Mammary epithelial cell (primary cell): ENCODE measurements around the gene ULK4.

ENCODE experiments used
- CTCF ChIP-seq, 2 donors: IDR thresholded peaks in 1 of 2; conservative IDR thresholded peaks in 1 of 2; 2 replicates each; pipeline ENCODE4 v1.5.1; 2011 to 2012; ENCODE audit warnings: inconsistent platforms in 2 of 2, low read length in 2 of 2, mild to moderate bottlenecking in 2 of 2, control low read depth in 1 of 2, low read depth in 1 of 2; ENCODE audit not compliant: insufficient read depth in 1 of 2; ENCODE audit errors: extremely low read depth in 1 of 2
- EZH2 ChIP-seq: IDR thresholded peaks from 2 replicates; pipeline ENCODE4 v1.6.1; 2012; ENCODE audit warnings: low read length, inconsistent platforms, borderline replicate concordance

GRCh38 chr3:41485484-41485883 is 476.4 kb downstream of the ULK4 start:
- TF ChIP-seq EZH2 (no peak), CTCF (conservative IDR thresholded peaks at IDR 0.05 in 1 of 2, IDR thresholded peaks at IDR 0.05 in 1 of 2; ENCODE audit: extremely low read depth in 1 of 2, insufficient read depth in 1 of 2, low read depth in 1 of 2, low read length in 2 of 2) (no peak)
